ENCODE measurements around the gene ACAP3.

ACAP3 gene

DNA sequence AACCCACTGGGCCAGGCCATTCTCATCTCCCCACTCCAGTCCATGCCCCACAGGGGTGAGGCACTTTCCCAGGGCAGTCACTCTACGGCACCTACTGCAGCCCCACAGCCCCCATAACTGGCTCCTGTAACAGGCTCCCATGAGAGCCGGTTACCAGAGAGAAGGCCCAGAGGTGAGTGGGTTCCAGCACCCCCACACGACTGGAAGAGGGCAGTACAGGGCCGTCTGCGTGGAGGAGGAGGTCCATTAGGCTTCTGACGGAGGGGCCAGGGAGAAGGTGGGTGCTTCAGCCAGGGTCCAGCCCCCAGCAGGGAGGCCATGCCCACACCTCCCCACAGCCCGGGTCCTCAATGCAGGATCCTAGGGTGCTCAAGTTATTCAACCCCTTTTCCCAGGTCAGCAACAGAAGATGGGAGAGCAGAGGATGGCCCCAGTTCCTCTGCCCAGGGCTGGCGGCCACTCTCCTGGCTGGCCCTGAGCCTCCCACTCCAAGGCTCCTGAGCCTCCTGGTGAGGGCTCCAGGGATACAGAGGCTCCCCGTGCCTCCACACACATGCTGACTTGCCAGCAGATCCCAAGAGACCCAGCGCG, 1.6 kb downstream of the ACAP3 start:
- POLR2A ChIA-PET = interaction anchor here (1.3 to 2.3 kb wide), 2 partner anchors 9 to 102 kb away, joined by 3 to 8 read pairs; no protein-coding TSS in a partner anchor
- no peak for DNase-seq (ENCODE audit: extremely low spot score)
- CTCF ChIA-PET = no interaction called here

DNA sequence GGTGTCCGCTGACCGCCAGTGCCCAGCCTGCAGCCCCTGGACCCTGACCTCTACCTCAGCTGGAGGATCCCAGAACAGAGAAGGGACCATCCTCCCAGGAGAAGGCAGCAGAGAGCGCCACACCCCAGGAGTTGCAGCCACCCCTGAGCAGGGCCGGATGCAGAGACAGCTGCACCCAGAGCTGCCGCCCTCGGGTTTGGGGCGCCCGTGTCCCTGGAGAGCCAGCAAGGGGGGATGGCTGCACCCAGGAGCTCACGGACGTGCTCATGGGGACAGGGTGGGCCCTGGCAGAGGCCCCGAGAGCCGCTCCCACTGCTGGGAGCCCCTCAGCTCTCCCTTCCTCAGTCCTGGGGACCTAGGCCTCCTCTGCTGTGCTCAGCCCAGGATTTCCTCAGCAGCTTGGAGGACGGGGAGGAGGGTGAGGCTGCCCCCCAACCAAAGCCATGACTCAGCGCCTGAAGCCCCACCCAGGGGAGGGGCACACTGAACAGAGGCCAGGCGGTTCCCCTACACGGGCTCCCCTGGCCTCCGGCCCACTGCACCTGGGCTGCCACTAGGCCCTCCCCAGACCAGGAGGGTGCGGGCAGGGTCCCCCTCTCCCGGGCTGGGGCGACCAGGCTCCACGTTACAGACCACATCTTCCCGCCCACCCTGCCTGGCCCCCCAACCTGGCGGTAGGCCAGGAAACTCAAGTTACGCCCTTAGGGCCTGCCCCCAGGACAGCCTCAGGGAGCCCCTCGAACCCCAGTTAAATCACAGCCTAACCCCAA, 2.2 kb downstream of the ACAP3 start:
- CTCF ChIA-PET = no interaction called here
- TF ChIP-seq TARDBP (IDR thresholded peaks at IDR 0.05) (no peak), L3MBTL2 (conservative IDR thresholded peaks at IDR 0.05) (no peak), FOXK2 (IDR thresholded peaks at IDR 0.05) (no peak), BHLHE40 (IDR thresholded peaks at IDR 0.05; ENCODE audit: borderline replicate concordance) (no peak), ZNF384 (IDR thresholded peaks at IDR 0.05) (no peak), ARNT (IDR thresholded peaks at IDR 0.05) (no peak), HDGF (IDR thresholded peaks at IDR 0.05; ENCODE audit: borderline replicate concordance) (no peak), FOXA1 (IDR thresholded peaks at IDR 0.05) (no peak), NFRKB (IDR thresholded peaks at IDR 0.05) (no peak), SUZ12 (IDR thresholded peaks at IDR 0.05) (no peak), SP1 (IDR thresholded peaks at IDR 0.05) (no peak), LEF1 (IDR thresholded peaks at IDR 0.05; ENCODE audit: borderline replicate concordance) (no peak), ELF4 (IDR thresholded peaks at IDR 0.05) (no peak), FOXM1 (IDR thresholded peaks at IDR 0.05; ENCODE audit: borderline replicate concordance) (no peak), CTBP1 (IDR thresholded peaks at IDR 0.05; ENCODE audit: borderline replicate concordance) (no peak)
- TF ChIP-seq, protein P1, sequence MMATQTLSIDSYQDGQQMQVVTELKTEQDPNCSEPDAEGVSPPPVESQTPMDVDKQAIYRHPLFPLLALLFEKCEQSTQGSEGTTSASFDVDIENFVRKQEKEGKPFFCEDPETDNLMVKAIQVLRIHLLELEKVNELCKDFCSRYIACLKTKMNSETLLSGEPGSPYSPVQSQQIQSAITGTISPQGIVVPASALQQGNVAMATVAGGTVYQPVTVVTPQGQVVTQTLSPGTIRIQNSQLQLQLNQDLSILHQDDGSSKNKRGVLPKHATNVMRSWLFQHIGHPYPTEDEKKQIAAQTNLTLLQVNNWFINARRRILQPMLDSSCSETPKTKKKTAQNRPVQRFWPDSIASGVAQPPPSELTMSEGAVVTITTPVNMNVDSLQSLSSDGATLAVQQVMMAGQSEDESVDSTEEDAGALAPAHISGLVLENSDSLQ (IDR thresholded peaks at IDR 0.05) = no peak
- POLR2A ChIA-PET = interaction anchor here (0.7 to 2.3 kb wide), 5 partner anchors 10 to 102 kb away, joined by 3 to 8 read pairs (median 5); partner anchors contain the start of genes AURKAIP1, CCNL2 and UBE2J2
- no peak for DNase-seq (ENCODE audit: extremely low spot score)

More for the DNA sequence above, 1.6 kb downstream of the ACAP3 start:
- TF ChIP-seq NFRKB (IDR thresholded peaks at IDR 0.05) (no peak), ARNT (IDR thresholded peaks at IDR 0.05) (no peak), ELF4 (IDR thresholded peaks at IDR 0.05) (no peak)

DNA sequence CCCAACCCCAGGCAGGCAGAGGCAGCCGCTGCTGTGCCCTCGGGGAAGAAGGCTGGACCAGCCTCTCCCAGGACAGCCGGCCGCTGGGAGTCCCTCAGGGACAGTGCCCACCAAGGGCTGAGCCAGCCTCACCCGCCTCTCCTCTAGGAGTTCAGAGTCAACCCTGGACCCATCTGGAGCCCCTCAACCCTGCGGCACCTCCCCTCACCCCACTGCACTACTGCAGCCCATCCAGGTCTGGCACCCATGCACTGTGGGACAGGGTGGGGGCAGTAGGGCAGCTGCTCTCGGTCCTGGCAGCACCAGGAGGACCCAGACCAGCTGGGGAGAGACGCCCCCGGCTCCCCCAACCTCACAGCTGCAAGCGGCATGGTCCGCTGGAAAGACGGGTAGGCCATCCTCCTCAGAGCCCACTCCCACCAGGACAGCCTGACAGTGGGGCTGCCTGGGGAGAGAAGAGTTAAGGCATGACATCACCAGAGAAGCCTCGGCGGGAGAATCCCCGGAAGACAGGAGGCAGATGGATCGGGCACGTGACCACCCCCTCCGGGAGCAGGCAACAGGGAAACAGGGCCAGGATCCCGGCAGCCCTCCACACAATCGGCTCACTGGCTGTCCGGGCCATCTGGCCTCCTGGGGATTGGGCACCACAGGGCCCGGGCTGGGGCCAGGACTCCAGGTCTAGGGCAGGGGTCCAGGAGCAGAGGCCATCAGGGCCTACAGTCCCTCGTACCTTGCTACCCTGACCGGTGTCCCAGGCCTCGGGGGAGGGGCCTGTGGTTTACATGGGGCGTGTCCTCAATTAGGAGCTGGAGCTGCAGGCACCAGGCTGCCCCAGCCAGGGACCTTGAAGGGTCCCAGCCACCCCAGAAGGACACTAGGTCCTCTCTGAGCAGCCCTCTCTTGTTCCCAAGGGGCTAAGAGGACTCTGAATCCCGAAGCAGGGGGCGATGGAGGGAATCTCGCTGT, 3.1 kb downstream of the ACAP3 start:
- POLR2A ChIA-PET = interaction anchor here (0.7 to 2.3 kb wide), 5 partner anchors 11 to 103 kb away, joined by 3 to 8 read pairs (median 5); partner anchors contain the start of genes AURKAIP1, CCNL2 and UBE2J2
- DNase-seq (ENCODE audit: extremely low spot score) = peak; percentile 57
- TF ChIP-seq L3MBTL2 (conservative IDR thresholded peaks at IDR 0.05) = peak; percentile 86
- TF ChIP-seq FOXM1 (IDR thresholded peaks at IDR 0.05; ENCODE audit: borderline replicate concordance) = no peak
- TF ChIP-seq FOXA1 (IDR thresholded peaks at IDR 0.05) = no peak
- TF ChIP-seq HDGF (IDR thresholded peaks at IDR 0.05; ENCODE audit: borderline replicate concordance) = no peak
- CTCF ChIA-PET = interaction anchor here (0.6 kb wide), 1 partner anchor 14 kb away, joined by 3 read pairs; no protein-coding TSS in a partner anchor

DNA sequence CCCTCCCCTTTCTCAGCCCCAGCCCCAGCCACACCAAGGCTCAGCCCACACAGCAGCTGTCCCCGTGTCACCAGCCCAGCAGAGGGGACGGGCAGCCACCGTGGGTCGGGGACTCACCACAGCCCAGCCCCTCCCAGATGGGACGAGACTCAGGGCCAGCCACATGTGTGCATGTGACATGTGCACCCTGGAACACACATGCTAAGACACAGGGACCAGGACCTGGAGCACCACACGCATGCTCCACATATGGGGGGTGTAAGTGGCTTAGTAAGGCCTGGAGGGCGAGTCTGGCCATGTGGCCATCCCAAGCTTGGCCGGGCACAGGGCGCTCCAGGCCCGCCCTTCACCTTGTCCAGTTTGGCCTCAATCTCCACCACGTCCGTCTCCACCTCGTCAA, 4.0 kb downstream of the ACAP3 start:
- CTCF ChIA-PET = interaction anchor here (0.6 kb wide), 1 partner anchor 13 kb away, joined by 3 read pairs; no protein-coding TSS in a partner anchor
- no peak for DNase-seq (ENCODE audit: extremely low spot score)
- no peak for TF ChIP-seq TARDBP (IDR thresholded peaks at IDR 0.05)
- TF ChIP-seq BHLHE40 (IDR thresholded peaks at IDR 0.05; ENCODE audit: borderline replicate concordance) = no peak
- no peak for TF ChIP-seq LEF1 (IDR thresholded peaks at IDR 0.05; ENCODE audit: borderline replicate concordance)
- TF ChIP-seq FOXM1 (IDR thresholded peaks at IDR 0.05; ENCODE audit: borderline replicate concordance) = no peak
- no peak for TF ChIP-seq CTBP1 (IDR thresholded peaks at IDR 0.05; ENCODE audit: borderline replicate concordance)
- TF ChIP-seq ELF4 (IDR thresholded peaks at IDR 0.05) = no peak
- no peak for TF ChIP-seq ARNT (IDR thresholded peaks at IDR 0.05)
- no peak for TF ChIP-seq ZNF384 (IDR thresholded peaks at IDR 0.05)
- TF ChIP-seq, protein P1 (IDR thresholded peaks at IDR 0.05) = no peak
- TF ChIP-seq SUZ12 (IDR thresholded peaks at IDR 0.05) = no peak
- no peak for TF ChIP-seq HDGF (IDR thresholded peaks at IDR 0.05; ENCODE audit: borderline replicate concordance)
- no peak for TF ChIP-seq NFRKB (IDR thresholded peaks at IDR 0.05)
- POLR2A ChIA-PET = interaction anchor here (2.3 kb wide), 1 partner anchor 12 kb away, joined by 8 read pairs; no protein-coding TSS in a partner anchor

DNA sequence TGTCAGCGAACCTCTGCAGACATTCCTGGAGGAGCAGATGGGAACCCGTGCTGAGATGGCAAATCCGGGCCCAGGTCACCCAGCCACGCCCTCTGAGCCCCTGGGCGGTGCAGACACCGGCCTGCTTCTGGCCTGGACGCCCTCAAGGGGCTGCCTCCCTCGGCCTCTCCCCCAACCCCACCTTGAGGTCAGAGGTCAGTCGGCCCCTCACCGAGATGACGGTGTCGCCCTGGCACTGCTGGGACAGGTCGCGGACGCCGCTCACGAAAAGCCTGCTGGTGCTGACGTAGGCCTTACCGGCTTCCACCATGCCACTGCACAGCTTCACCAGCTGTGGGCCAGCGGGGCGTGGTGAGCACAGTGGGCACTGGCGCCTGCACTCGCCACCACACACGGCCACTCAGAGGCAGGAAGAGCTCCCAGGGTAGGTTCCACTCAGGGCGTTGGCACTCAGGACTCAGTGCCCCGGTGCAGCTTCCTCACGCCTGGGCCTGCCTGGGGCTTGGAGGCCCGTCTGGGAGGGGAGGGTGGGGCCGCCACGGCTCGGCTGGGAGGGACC, 4.7 kb downstream of the ACAP3 start:
- TF ChIP-seq HDGF (IDR thresholded peaks at IDR 0.05; ENCODE audit: borderline replicate concordance) (no peak), ELF4 (IDR thresholded peaks at IDR 0.05) (no peak), ZNF384 (IDR thresholded peaks at IDR 0.05) (no peak), FOXK2 (IDR thresholded peaks at IDR 0.05) (no peak), LEF1 (IDR thresholded peaks at IDR 0.05; ENCODE audit: borderline replicate concordance) (no peak), TARDBP (IDR thresholded peaks at IDR 0.05) (no peak), SP1 (IDR thresholded peaks at IDR 0.05) (no peak), FOXA1 (IDR thresholded peaks at IDR 0.05) (no peak), ARNT (IDR thresholded peaks at IDR 0.05) (no peak), L3MBTL2 (conservative IDR thresholded peaks at IDR 0.05) (no peak), FOXM1 (IDR thresholded peaks at IDR 0.05; ENCODE audit: borderline replicate concordance) (no peak), CTBP1 (IDR thresholded peaks at IDR 0.05; ENCODE audit: borderline replicate concordance) (no peak), NFRKB (IDR thresholded peaks at IDR 0.05) (no peak), BHLHE40 (IDR thresholded peaks at IDR 0.05; ENCODE audit: borderline replicate concordance) (no peak), SUZ12 (IDR thresholded peaks at IDR 0.05) (no peak)
- TF ChIP-seq, protein P1 (IDR thresholded peaks at IDR 0.05) = no peak
- no peak for DNase-seq (ENCODE audit: extremely low spot score)
- ChIA-PET POLR2A (no interaction called here), CTCF (no interaction called here)

All from HEK293T (cell line).